B cell (primary cell): ENCODE data around the gene C1orf115. TPM values are rescaled to one million over a fixed set of nuclear protein-coding genes. Genes with fewer than 3 reads are reported as not detected.

Source experiments
- ATAC-seq: fragments of 200-7000 bp; cut with Tn5 transposase; one replicate; pipeline ENCODE4 v1.10.0; 2021; ENCODE audit warnings: low read depth, mild to moderate bottlenecking, moderate number of reproducible peaks, moderate library complexity
- CTCF ChIA-PET: fragments of 350-600 bp; sonication (Branson Sonifier 250); formaldehyde crosslinking; loops from one replicate; lab custom pipeline; 2021; ENCODE audit warnings: antibody characterized with exemption, inconsistent platforms; lab: Charles Lee
- POLR2A ChIA-PET: fragments of 350-600 bp; sonication (Branson Sonifier 250); formaldehyde crosslinking; loops from one replicate; lab custom pipeline; 2021; ENCODE audit warnings: antibody characterized with exemption; lab: Charles Lee
- DNase-seq: peaks from one replicate; pipeline ENCODE4 v3.0.0; 2013
- H2AFZ ChIP-seq: 2 replicates; pipeline ENCODE4 v1.6.1; 2012; ENCODE audit warnings: mild to moderate bottlenecking, low read depth, low read length; ENCODE audit not compliant: insufficient read depth, poor library complexity, severe bottlenecking
- H3K27ac ChIP-seq, 2 donors: 1 replicate in 1 of 2; 2 replicates in 1 of 2; pipeline ENCODE4 v1.5.1; 2012 to 2013; ENCODE audit warnings: low read length in 2 of 2, mild to moderate bottlenecking in 2 of 2, moderate library complexity in 1 of 2
- H3K27me3 ChIP-seq, 4 experiments: fragments of 200-600 bp in 1 of 4; sonication (generic) in 1 of 4; replicated peaks in 1 of 4; 1 replicate in 2 of 4; 2 replicates in 2 of 4; pipeline versions ENCODE4 v1.6.1 to v1.7.0; 2013 to 2016; ENCODE audit warnings: low read length in 3 of 4, mild to moderate bottlenecking in 2 of 4, mixed read lengths in 1 of 4, moderate library complexity in 1 of 4; ENCODE audit not compliant: insufficient read depth in 4 of 4, control insufficient read depth in 3 of 4; ENCODE audit errors: control extremely low read depth in 1 of 4
- H3K36me3 ChIP-seq, 2 experiments: replicated peaks in 1 of 2; 1 replicate in 1 of 2; 2 replicates in 1 of 2; pipeline versions ENCODE4 v1.6.1 to v1.7.1; 2013; ENCODE audit warnings: low read length in 1 of 2; ENCODE audit not compliant: insufficient read depth in 2 of 2, control insufficient read depth in 1 of 2; ENCODE audit errors: control extremely low read depth in 1 of 2, extremely low read depth in 1 of 2
- H3K4me1 ChIP-seq, 2 donors: fragments of 200-600 bp in 1 of 2; sonication (generic) in 1 of 2; 1 replicate in 1 of 2; 2 replicates in 1 of 2; pipeline versions ENCODE4 v1.5.1 to v1.6.1; 2013 to 2017; ENCODE audit warnings: low read length in 2 of 2; ENCODE audit not compliant: control insufficient read depth in 2 of 2, insufficient read depth in 2 of 2
- H3K4me2 ChIP-seq: replicated peaks from 2 replicates; pipeline ENCODE3; 2012; ENCODE audit warnings: mild to moderate bottlenecking, low read depth, low read length; ENCODE audit not compliant: poor library complexity, severe bottlenecking
- H3K4me3 ChIP-seq, 5 experiments: fragments of 200-600 bp in 1 of 5; sonication (generic) in 1 of 5; 1 replicate in 3 of 5; 2 replicates in 2 of 5; pipeline versions ENCODE4 v1.5.1 to v1.7.0; 2011 to 2016; ENCODE audit warnings: low read length in 4 of 5, mild to moderate bottlenecking in 4 of 5, low read depth in 2 of 5, control low read depth in 1 of 5, moderate library complexity in 1 of 5; ENCODE audit not compliant: insufficient read depth in 1 of 5; ENCODE audit errors: control extremely low read depth in 1 of 5, extremely low read depth in 1 of 5
- H3K79me2 ChIP-seq: fragments of 200-600 bp; sonication (generic); one replicate; pipeline ENCODE4 v1.6.0; 2016; ENCODE audit warnings: low read length; ENCODE audit not compliant: control insufficient read depth, insufficient read depth
- H3K9ac ChIP-seq: fragments of 200-600 bp; sonication (generic); 2 replicates; pipeline ENCODE4 v1.6.1; 2017; ENCODE audit warnings: mild to moderate bottlenecking, low read length, moderate library complexity
- H3K9me3 ChIP-seq, 3 donors: one replicate each; pipeline versions ENCODE4 v1.6.1 to v1.7.1; 2013; ENCODE audit warnings: low read length in 2 of 3; ENCODE audit not compliant: control insufficient read depth in 2 of 3, insufficient read depth in 1 of 3; ENCODE audit errors: control extremely low read depth in 1 of 3
- H4K20me1 ChIP-seq: 2 replicates; pipeline ENCODE4 v1.6.0; 2012; ENCODE audit warnings: mild to moderate bottlenecking, low read length; ENCODE audit not compliant: insufficient read depth, control insufficient read depth, poor library complexity, severe bottlenecking
- H3K27ac Mint-ChIP-seq: one replicate; pipeline ENCODE4 v1.8.0; 2021; ENCODE audit warnings: mixed read lengths
- H3K27me3 Mint-ChIP-seq: one replicate; pipeline ENCODE4 v1.8.0; 2021; ENCODE audit warnings: mixed read lengths
- H3K4me1 Mint-ChIP-seq: one replicate; pipeline ENCODE4 v1.8.0; 2021; ENCODE audit warnings: mixed read lengths
- H3K4me3 Mint-ChIP-seq: one replicate; pipeline ENCODE4 v1.8.0; 2021; ENCODE audit warnings: mixed read lengths
- H3K9me3 Mint-ChIP-seq: one replicate; pipeline ENCODE4 v1.8.0; 2022; ENCODE audit warnings: mixed read lengths; ENCODE audit not compliant: insufficient read depth
- EZH2 ChIP-seq: IDR thresholded peaks from 2 replicates; pipeline ENCODE4 v1.6.1; 2012; ENCODE audit warnings: borderline replicate concordance, low read depth, mild to moderate bottlenecking, moderate library complexity, low read length; ENCODE audit not compliant: insufficient read depth, poor library complexity, severe bottlenecking
- WGBS: methylation state at CpG from one replicate; pipeline ENCODE4 v1.1.5; 2013; ENCODE audit warnings: missing lambda C conversion rate; ENCODE audit not compliant: insufficient coverage; 5-methylcytosine and 5-hydroxymethylcytosine counted together
- intact Hi-C: fragments of 100-400 bp; cut with micrococcal nuclease; formaldehyde crosslinking; loops from one replicate; pipeline ENCODE4 v1.10.0; 2022
- polyA plus RNA-seq: library from polyadenylated mRNA; depleted of rRNA; stranded (reverse); fragments of >200 nt; gene quantifications from 2 replicates; pipeline ENCODE4 v1.2.3, GENCODE V29; 2012
- total RNA-seq, 2 donors: library from RNA; stranded (reverse); fragments of 120-200 nt in 1 of 2; gene quantifications; 1 replicate in 1 of 2; 2 replicates in 1 of 2; pipeline versions ENCODE4 v1.2.3 to v1.2.4, GENCODE V29; 2013 to 2022
- TF ChIP-seq, protein P1 (sequence below): fragments of 200-600 bp; IDR thresholded peaks from one replicate; pipeline ENCODE4 v1.8.0; 2022; ENCODE audit warnings: antibody characterized with exemption, mild to moderate bottlenecking

The C1orf115 gene
- total and polyA plus RNA-seq, 2 donors (not counting 1 experiment from before 2014, with no cell fraction given): 6.4 to 19.5 TPM

DNA sequence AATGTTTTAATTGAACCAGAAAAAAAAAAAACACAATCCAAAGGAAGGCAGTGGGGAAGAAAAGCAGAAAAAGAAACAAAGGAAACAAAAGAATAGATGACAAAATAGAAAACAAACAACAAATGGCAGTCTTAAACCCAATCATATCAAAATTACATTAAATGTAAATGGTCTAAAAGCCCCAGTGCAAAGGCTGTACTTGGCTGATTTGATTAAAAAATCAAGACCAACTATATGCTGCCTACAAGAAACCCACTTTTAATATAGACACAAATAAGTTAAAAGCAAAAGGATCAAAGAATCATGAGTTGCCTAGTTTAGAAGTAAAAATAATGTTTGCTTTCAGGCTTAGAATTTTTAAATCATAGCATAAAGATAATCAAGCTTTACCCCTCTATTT, 19.8 kb upstream of the C1orf115 start:
- Histone ChIP-seq H3K4me2 (no peak overlapping the region), H4K20me1 (no peaks in the 10 kb centered on the region), H3K36me3 (no peaks in the 10 kb centered on the region), H3K27ac (no peak overlapping the region), H2AFZ (no peak overlapping the region), H3K27me3 (no peaks in the 10 kb centered on the region), H3K9me3 (peaks cover 0 to 11% (median 9%) of the 10 kb centered on the region in 3 donors), H3K9ac (no peak overlapping the region), H3K4me3 (no peak overlapping the region), H3K79me2 (no peaks in the 10 kb centered on the region), H3K4me1 (no peaks in the 10 kb centered on the region)
- Mint-ChIP-seq H3K4me3 (no peak overlapping the region), H3K27me3 (peaks cover 14% of the 10 kb centered on the region), H3K4me1 (no peaks in the 10 kb centered on the region), H3K27ac (no peak overlapping the region), H3K9me3 (peaks cover 3% of the 10 kb centered on the region)
- ATAC-seq (no peak), DNase-seq (no peak)
- ChIA-PET POLR2A (no interaction called here), CTCF (interaction anchor here (1.2 kb wide), 1 partner anchor 11 kb away, joined by 3 read pairs; no protein-coding TSS in a partner anchor)
- TF ChIP-seq EZH2: no peak
- TF ChIP-seq, protein P1, sequence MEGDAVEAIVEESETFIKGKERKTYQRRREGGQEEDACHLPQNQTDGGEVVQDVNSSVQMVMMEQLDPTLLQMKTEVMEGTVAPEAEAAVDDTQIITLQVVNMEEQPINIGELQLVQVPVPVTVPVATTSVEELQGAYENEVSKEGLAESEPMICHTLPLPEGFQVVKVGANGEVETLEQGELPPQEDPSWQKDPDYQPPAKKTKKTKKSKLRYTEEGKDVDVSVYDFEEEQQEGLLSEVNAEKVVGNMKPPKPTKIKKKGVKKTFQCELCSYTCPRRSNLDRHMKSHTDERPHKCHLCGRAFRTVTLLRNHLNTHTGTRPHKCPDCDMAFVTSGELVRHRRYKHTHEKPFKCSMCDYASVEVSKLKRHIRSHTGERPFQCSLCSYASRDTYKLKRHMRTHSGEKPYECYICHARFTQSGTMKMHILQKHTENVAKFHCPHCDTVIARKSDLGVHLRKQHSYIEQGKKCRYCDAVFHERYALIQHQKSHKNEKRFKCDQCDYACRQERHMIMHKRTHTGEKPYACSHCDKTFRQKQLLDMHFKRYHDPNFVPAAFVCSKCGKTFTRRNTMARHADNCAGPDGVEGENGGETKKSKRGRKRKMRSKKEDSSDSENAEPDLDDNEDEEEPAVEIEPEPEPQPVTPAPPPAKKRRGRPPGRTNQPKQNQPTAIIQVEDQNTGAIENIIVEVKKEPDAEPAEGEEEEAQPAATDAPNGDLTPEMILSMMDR: no peak
- intact Hi-C loops: no loop called here

DNA sequence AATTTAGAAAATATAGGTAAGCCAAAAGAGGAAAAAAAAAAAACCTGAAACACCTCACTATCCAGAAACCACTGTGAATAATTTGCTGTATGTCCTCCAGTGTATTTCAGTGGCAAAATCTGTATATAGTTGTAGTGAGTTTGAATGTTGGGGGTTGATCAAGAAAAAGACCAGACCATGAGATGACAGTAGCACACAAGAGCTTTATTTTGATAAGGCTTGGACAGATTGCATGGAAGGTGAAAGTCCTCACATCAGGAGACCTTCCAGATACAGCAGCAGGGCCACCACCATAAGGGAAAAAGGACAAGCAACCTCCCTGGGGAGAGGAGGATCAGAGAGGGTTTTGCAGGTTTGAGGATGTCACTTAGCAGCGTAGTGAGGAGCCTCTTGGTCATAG, 16.2 kb upstream of the C1orf115 start:
- peaks cover 8% of the 10 kb centered on the region for H3K27me3 Mint-ChIP-seq
- H3K27me3 ChIP-seq: no peaks in the 10 kb centered on the region
- no peaks in the 10 kb centered on the region for H3K4me1 Mint-ChIP-seq
- H3K9ac ChIP-seq: no peak overlapping the region
- 80% methylated on average over 1 of the region's 1 CpG for WGBS
- H3K4me3 ChIP-seq: no peak overlapping the region
- peaks cover 3% of the 10 kb centered on the region for H3K9me3 Mint-ChIP-seq
- H3K27ac Mint-ChIP-seq: no peak overlapping the region
- H3K4me2 ChIP-seq: no peak overlapping the region
- intact Hi-C loops: no loop called here
- H3K27ac ChIP-seq: no peak overlapping the region
- no peak overlapping the region for H2AFZ ChIP-seq
- TF ChIP-seq, protein P1: no peak
- no peak for TF ChIP-seq EZH2
- ChIA-PET CTCF (interaction anchor here (1.6 kb wide), 1 partner anchor 59 kb away, joined by 7 read pairs; no protein-coding TSS in a partner anchor), POLR2A (no interaction called here)
- no peaks in the 10 kb centered on the region for H3K79me2 ChIP-seq
- no peaks in the 10 kb centered on the region for H3K36me3 ChIP-seq
- no peaks in the 10 kb centered on the region for H3K4me1 ChIP-seq
- no peak for ATAC-seq
- no peak overlapping the region for H3K4me3 Mint-ChIP-seq
- H4K20me1 ChIP-seq: no peaks in the 10 kb centered on the region
- no peak for DNase-seq
- H3K9me3 ChIP-seq: peaks cover 0 to 11% (median 9%) of the 10 kb centered on the region in 3 donors
